Liver (tissue), 9 donors: ENCODE data around the gene SUSD4. TPM values are rescaled to one million over a fixed set of nuclear protein-coding genes. Genes with fewer than 3 reads are reported as not detected.

ENCODE experiments used
- DNase-seq: peaks from one replicate; pipeline ENCODE4 v3.0.0-alpha.2; 2017; ENCODE audit warnings: low spot score
- H3K27ac ChIP-seq, 2 donors: one replicate each; pipeline ENCODE4 v1.7.0; 2013; ENCODE audit warnings: inconsistent platforms in 2 of 2, low read length in 2 of 2, control low read depth in 1 of 2, low read depth in 1 of 2, mild to moderate bottlenecking in 1 of 2
- H3K27me3 ChIP-seq, 4 donors: one replicate each; pipeline versions ENCODE4 v1.6.1 to v1.7.0; 2013; ENCODE audit warnings: low read length in 3 of 4, inconsistent platforms in 1 of 4, mild to moderate bottlenecking in 1 of 4, moderate library complexity in 1 of 4; ENCODE audit not compliant: control insufficient read depth in 4 of 4, insufficient read depth in 4 of 4
- H3K36me3 ChIP-seq, 4 donors: one replicate each; pipeline versions ENCODE4 v1.6.1 to v1.7.0; 2013; ENCODE audit warnings: low read length in 3 of 4, mild to moderate bottlenecking in 3 of 4, low read depth in 1 of 4, moderate library complexity in 1 of 4; ENCODE audit not compliant: control insufficient read depth in 4 of 4, insufficient read depth in 3 of 4
- H3K4me1 ChIP-seq, 4 donors: one replicate each; pipeline versions ENCODE4 v1.6.1 to v1.7.0; 2013; ENCODE audit warnings: low read length in 3 of 4, mild to moderate bottlenecking in 3 of 4, moderate library complexity in 1 of 4; ENCODE audit not compliant: control insufficient read depth in 4 of 4, insufficient read depth in 4 of 4
- H3K4me3 ChIP-seq, 3 donors: one replicate each; pipeline versions ENCODE4 v1.6.1 to v1.7.0; 2013; ENCODE audit warnings: low read length in 3 of 3, control low read depth in 1 of 3, low read depth in 1 of 3, mild to moderate bottlenecking in 1 of 3
- H3K9ac ChIP-seq, 2 donors: one replicate each; pipeline ENCODE4 v1.7.0; 2013; ENCODE audit warnings: low read length in 2 of 2, mild to moderate bottlenecking in 2 of 2, moderate library complexity in 2 of 2, control low read depth in 1 of 2, low read depth in 1 of 2
- H3K9me3 ChIP-seq, 4 donors: one replicate each; pipeline versions ENCODE4 v1.6.1 to v1.7.0; 2013; ENCODE audit warnings: low read length in 3 of 4; ENCODE audit not compliant: control insufficient read depth in 4 of 4
- ATF3 ChIP-seq: IDR thresholded peaks from 2 replicates; pipeline ENCODE4 v1.6.1; 2016; ENCODE audit warnings: antibody characterized with exemption
- GABPA ChIP-seq, 2 donors: IDR thresholded peaks in 1 of 2; conservative IDR thresholded peaks in 1 of 2; 2 replicates each; pipeline ENCODE4 v1.6.1; 2016; ENCODE audit warnings: antibody characterized with exemption in 2 of 2, mild to moderate bottlenecking in 1 of 2, moderate library complexity in 1 of 2
- HNF4A ChIP-seq, 2 donors: conservative IDR thresholded peaks; 2 replicates each; pipeline ENCODE4 v1.6.1; 2016; ENCODE audit warnings: antibody characterized with exemption in 2 of 2, mild to moderate bottlenecking in 2 of 2
- HNF4G ChIP-seq: IDR thresholded peaks from 2 replicates; pipeline ENCODE4 v1.6.1; 2016; ENCODE audit warnings: antibody characterized with exemption
- JUND ChIP-seq, 2 donors: IDR thresholded peaks; 2 replicates each; pipeline ENCODE4 v1.6.1; 2016; ENCODE audit warnings: antibody characterized with exemption in 2 of 2
- NR2F2 ChIP-seq: IDR thresholded peaks from 2 replicates; pipeline ENCODE4 v1.6.1; 2016; ENCODE audit warnings: antibody characterized with exemption
- RAD21 ChIP-seq, 2 donors: IDR thresholded peaks; 2 replicates each; pipeline ENCODE4 v1.6.1; 2016; ENCODE audit warnings: antibody characterized with exemption in 2 of 2, mild to moderate bottlenecking in 2 of 2
- REST ChIP-seq: IDR thresholded peaks from 2 replicates; pipeline ENCODE4 v1.6.1; 2016; ENCODE audit warnings: antibody characterized with exemption, mild to moderate bottlenecking
- RXRA ChIP-seq, 2 donors: IDR thresholded peaks; 2 replicates each; pipeline ENCODE4 v1.6.1; 2017 to 2018; ENCODE audit warnings: antibody characterized with exemption in 2 of 2, mild to moderate bottlenecking in 1 of 2
- SP1 ChIP-seq: IDR thresholded peaks from 2 replicates; pipeline ENCODE4 v1.6.1; 2018; ENCODE audit warnings: antibody characterized with exemption, mild to moderate bottlenecking
- TAF1 ChIP-seq: conservative IDR thresholded peaks from 2 replicates; pipeline ENCODE4 v1.6.1; 2016; ENCODE audit warnings: antibody characterized with exemption, mild to moderate bottlenecking
- YY1 ChIP-seq: IDR thresholded peaks from 2 replicates; pipeline ENCODE4 v1.6.1; 2016; ENCODE audit warnings: antibody characterized with exemption, mild to moderate bottlenecking
- WGBS: extraction: QIAGEN DNeasy Blood & Tissue Kit; methylation state at CpG from one replicate; pipeline ENCODE4 v1.1.7; 2013; 5-methylcytosine and 5-hydroxymethylcytosine counted together
- polyA plus RNA-seq, 2 donors: library from polyadenylated mRNA; stranded (reverse) in 1 of 2; unstranded in 1 of 2; fragments of 200-250 nt in 1 of 2; fragments of >200 nt in 1 of 2; fragmentation: Nextera tagmentation in 1 of 2; extraction: Ambion mirVana in 1 of 2; gene quantifications; one replicate each; pipeline versions ENCODE4 v1.2.1 to v1.2.3, GENCODE V29; 2013 to 2015
- total RNA-seq, 2 donors: library from RNA; depleted of rRNA; stranded (reverse); fragments of >200 nt; gene quantifications; one replicate each; pipeline ENCODE4 v1.2.3, GENCODE V29; 2014
- donor health status: healthy.
- donor health status: healthy.
- donor health status: healthy.
- donor health status: healthy.
- donor health status: healthy.

The SUSD4 gene
- total and polyA plus RNA-seq, 4 donors, result 1.1 to 3.8 (median 1.8) TPM

- H3K36me3 ChIP-seq, result no peaks in the 10 kb centered on the region
- no peak for DNase-seq
- H3K4me3 ChIP-seq, result no peak overlapping the region
- TF ChIP-seq HNF4G (no peak), GABPA (IDR thresholded peaks at IDR 0.05 in 1 of 2, conservative IDR thresholded peaks at IDR 0.05 in 1 of 2) (no peak)
- 92% methylated on average over 4 of the region's 4 CpGs for WGBS
- no peak overlapping the region for H3K9ac ChIP-seq
- H3K9me3 ChIP-seq, result no peaks in the 10 kb centered on the region
- no peaks in the 10 kb centered on the region for H3K27me3 ChIP-seq
- H3K27ac ChIP-seq, result no peak overlapping the region
- no peaks in the 10 kb centered on the region for H3K4me1 ChIP-seq
These were observed 17.7 kb downstream of the SUSD4 start for GRCh38 chr1:223346311-223346710.

- H3K27ac ChIP-seq, result no peak overlapping the region
- H3K4me1 ChIP-seq, result no peaks in the 10 kb centered on the region
- no peaks in the 10 kb centered on the region for H3K9me3 ChIP-seq
- no peak for DNase-seq
- TF ChIP-seq REST (no peak), HNF4A (conservative IDR thresholded peaks at IDR 0.05) (no peak), SP1 (no peak), ATF3 (no peak), RXRA (IDR thresholded peaks at IDR 0.05) (no peak), GABPA (IDR thresholded peaks at IDR 0.05 in 1 of 2, conservative IDR thresholded peaks at IDR 0.05 in 1 of 2) (no peak), YY1 (no peak), RAD21 (IDR thresholded peaks at IDR 0.05) (peak in 1 of 2 donors; percentile 19)
- no peak overlapping the region for H3K4me3 ChIP-seq
- H3K27me3 ChIP-seq, result no peaks in the 10 kb centered on the region
- WGBS, result 80% methylated on average over 4 of the region's 4 CpGs
- H3K9ac ChIP-seq, result no peak overlapping the region
- no peaks in the 10 kb centered on the region for H3K36me3 ChIP-seq
These were observed 18.3 kb downstream of the SUSD4 start for GRCh38 chr1:223345720-223346119.

GRCh38 chr1:223344491-223344890, 19.5 kb downstream of the SUSD4 start:
- no peaks in the 10 kb centered on the region for H3K27me3 ChIP-seq
- no peak overlapping the region for H3K9ac ChIP-seq
- H3K36me3 ChIP-seq, result no peaks in the 10 kb centered on the region
- H3K4me1 ChIP-seq, result no peaks in the 10 kb centered on the region
- no peaks in the 10 kb centered on the region for H3K9me3 ChIP-seq
- DNase-seq, result no peak
- no peak overlapping the region for H3K27ac ChIP-seq
- 64% methylated on average over 6 of the region's 6 CpGs for WGBS
- no peak overlapping the region for H3K4me3 ChIP-seq
- TF ChIP-seq JUND (IDR thresholded peaks at IDR 0.05) (no peak), NR2F2 (peak; percentile 40)

- no peaks in the 10 kb centered on the region for H3K36me3 ChIP-seq
- peak; percentile 84 for TF ChIP-seq NR2F2
- no peak for TF ChIP-seq REST
- TF ChIP-seq HNF4A (conservative IDR thresholded peaks at IDR 0.05), result no peak
- no peak for TF ChIP-seq TAF1
- H3K4me3 ChIP-seq, result no peak overlapping the region
- no peak overlapping the region for H3K9ac ChIP-seq
- WGBS, result 28% methylated on average over 3 of the region's 3 CpGs
- no peak for DNase-seq
- H3K27me3 ChIP-seq, result no peaks in the 10 kb centered on the region
- H3K27ac ChIP-seq, result no peak overlapping the region
- H3K9me3 ChIP-seq, result no peaks in the 10 kb centered on the region
- H3K4me1 ChIP-seq, result no peaks in the 10 kb centered on the region
These were observed 20.3 kb downstream of the SUSD4 start for GRCh38 chr1:223343692-223344091.
